ENCODE results near the gene CNOT11.

DNA sequence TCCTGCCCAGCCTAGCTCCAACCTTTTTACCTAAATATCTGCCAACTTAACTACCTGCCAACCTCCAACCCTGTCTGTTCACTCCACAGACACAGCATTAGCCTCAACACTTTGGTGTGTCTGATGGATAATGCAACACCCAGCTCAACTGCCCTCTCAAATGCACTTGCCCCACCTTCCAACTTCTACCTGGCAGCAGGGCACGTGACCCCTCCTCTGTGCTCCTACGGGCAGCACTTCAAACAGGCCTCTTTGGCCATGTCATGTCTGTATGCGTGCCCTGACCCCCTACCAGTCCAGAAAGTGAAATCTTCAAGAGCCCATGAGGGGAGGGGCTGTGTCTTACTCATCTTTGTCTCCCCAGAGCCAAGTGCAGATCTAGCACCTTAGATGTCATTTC is 30.3 kb downstream of the CNOT11 start:
- no peak for TF ChIP-seq EZH2phosphoT487 (IDR thresholded peaks at IDR 0.05; ENCODE audit: low read length)
- TF ChIP-seq, protein P1, sequence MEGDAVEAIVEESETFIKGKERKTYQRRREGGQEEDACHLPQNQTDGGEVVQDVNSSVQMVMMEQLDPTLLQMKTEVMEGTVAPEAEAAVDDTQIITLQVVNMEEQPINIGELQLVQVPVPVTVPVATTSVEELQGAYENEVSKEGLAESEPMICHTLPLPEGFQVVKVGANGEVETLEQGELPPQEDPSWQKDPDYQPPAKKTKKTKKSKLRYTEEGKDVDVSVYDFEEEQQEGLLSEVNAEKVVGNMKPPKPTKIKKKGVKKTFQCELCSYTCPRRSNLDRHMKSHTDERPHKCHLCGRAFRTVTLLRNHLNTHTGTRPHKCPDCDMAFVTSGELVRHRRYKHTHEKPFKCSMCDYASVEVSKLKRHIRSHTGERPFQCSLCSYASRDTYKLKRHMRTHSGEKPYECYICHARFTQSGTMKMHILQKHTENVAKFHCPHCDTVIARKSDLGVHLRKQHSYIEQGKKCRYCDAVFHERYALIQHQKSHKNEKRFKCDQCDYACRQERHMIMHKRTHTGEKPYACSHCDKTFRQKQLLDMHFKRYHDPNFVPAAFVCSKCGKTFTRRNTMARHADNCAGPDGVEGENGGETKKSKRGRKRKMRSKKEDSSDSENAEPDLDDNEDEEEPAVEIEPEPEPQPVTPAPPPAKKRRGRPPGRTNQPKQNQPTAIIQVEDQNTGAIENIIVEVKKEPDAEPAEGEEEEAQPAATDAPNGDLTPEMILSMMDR (IDR thresholded peaks at IDR 0.05; ENCODE audit: low read length) = no peak
